HG03575 (cell line): ENCODE data around the gene CCDC107.

ENCODE experiments used
- ATAC-seq: cut with Tn5 transposase; IDR thresholded peaks from one replicate; pipeline ENCODE4 v1.9.1; 2021; ENCODE audit not compliant: unreplicated experiment, insufficient number of reproducible peaks, low FRiP score; ENCODE audit errors: extremely low read depth

CCDC107 gene

GRCh38 chr9:35679091-35679490, 21.0 kb downstream of the CCDC107 start:
- ATAC-seq, result no peak

GRCh38 chr9:35679766-35680330, 21.8 kb downstream of the CCDC107 start:
- no peak for ATAC-seq

- ATAC-seq, result no peak
Observed at GRCh38 chr9:35680331-35681105, 22.4 kb downstream of the CCDC107 start.

GRCh38 chr9:35681341-35682002, 23.4 kb downstream of the CCDC107 start:
- no peak for ATAC-seq

- no peak for ATAC-seq
Observed at GRCh38 chr9:35682051-35682450, 24.0 kb downstream of the CCDC107 start.

- ATAC-seq, result no peak
Observed at GRCh38 chr9:35682520-35683315, 24.6 kb downstream of the CCDC107 start.

GRCh38 chr9:35683323-35683722, 25.2 kb downstream of the CCDC107 start:
- ATAC-seq, result no peak

- ATAC-seq, result no peak
Observed at GRCh38 chr9:35684921-35685320, 26.8 kb downstream of the CCDC107 start.

- ATAC-seq, result no peak
Observed at GRCh38 chr9:35685506-35685905, 27.4 kb downstream of the CCDC107 start.

GRCh38 chr9:35686222-35687203, 28.4 kb downstream of the CCDC107 start:
- no peak for ATAC-seq

GRCh38 chr9:35687306-35687705, 29.2 kb downstream of the CCDC107 start:
- ATAC-seq, result no peak

- no peak for ATAC-seq
Observed at GRCh38 chr9:35687972-35688557, 30.0 kb downstream of the CCDC107 start.

GRCh38 chr9:35688558-35689541, 30.8 kb downstream of the CCDC107 start:
- no peak for ATAC-seq

- no peak for ATAC-seq
Observed at GRCh38 chr9:35689542-35690293, 31.6 kb downstream of the CCDC107 start, which contains the start of gene TPM2. Gene TPM2, minus strand, starts transcription at chr9:35689925. Its CDS starts 108 bp downstream, at chr9:35689817.

GRCh38 chr9:35690294-35690613, 32.2 kb downstream of the CCDC107 start:
- no peak for ATAC-seq

- ATAC-seq, result no peak
Observed at GRCh38 chr9:35690614-35691333, 32.7 kb downstream of the CCDC107 start.
